Sigmoid colon (tissue), 3 donors: ENCODE measurements around the gene SH2D6.

Experiments
- CTCF ChIP-seq, 4 experiments: fragments of 450-650 bp in 3 of 4; fragments of 200-600 bp in 1 of 4; IDR thresholded peaks; one replicate each; pipeline ENCODE4 v1.5.1; 2016 to 2019; ENCODE audit warnings: antibody characterized with exemption in 4 of 4, mild to moderate bottlenecking in 3 of 4, moderate library complexity in 2 of 4
- POLR2A ChIP-seq, 2 donors: fragments of 450-650 bp; IDR thresholded peaks; one replicate each; pipeline ENCODE4 v1.6.1; 2016; ENCODE audit warnings: antibody characterized with exemption in 2 of 2, mild to moderate bottlenecking in 2 of 2, moderate library complexity in 2 of 2

GRCh38 chr2:85433511-85434089 is 15.1 kb downstream of the SH2D6 start:
- TF ChIP-seq CTCF (IDR thresholded peaks at IDR 0.05) (no peak), POLR2A (IDR thresholded peaks at IDR 0.05) (no peak)
